Upper lobe of left lung (tissue), 6 donors: Measurements from ENCODE around the gene KDM4B. TPM values are rescaled to one million over a fixed set of nuclear protein-coding genes. Genes with fewer than 3 reads are reported as not detected.

Source experiments
- ATAC-seq, 2 donors: fragments of 200-7000 bp; cut with Tn5 transposase; one replicate each; pipeline ENCODE4 v1.9.1; 2022; ENCODE audit warnings: mild to moderate bottlenecking in 2 of 2, moderate library complexity in 2 of 2; ENCODE audit not compliant: low FRiP score in 2 of 2
- DNase-seq, 2 donors: peaks; one replicate each; pipeline ENCODE4 v3.0.0-alpha.2; 2019 to 2020
- H3K27ac ChIP-seq, 4 donors: fragments of 200-600 bp; sonication (generic); one replicate each; pipeline ENCODE4 v1.5.1; 2016 to 2019
- H3K27me3 ChIP-seq, 4 donors: fragments of 200-600 bp; sonication (generic); one replicate each; pipeline ENCODE4 v1.5.1; 2017 to 2019
- H3K36me3 ChIP-seq, 4 donors: fragments of 200-600 bp; sonication (generic); one replicate each; pipeline ENCODE4 v1.5.1; 2016 to 2019
- H3K4me1 ChIP-seq, 4 donors: fragments of 200-600 bp; sonication (generic); one replicate each; pipeline ENCODE4 v1.5.1; 2018 to 2019
- H3K4me3 ChIP-seq, 4 donors: fragments of 200-600 bp; sonication (generic); one replicate each; pipeline ENCODE4 v1.5.1; 2017 to 2019; ENCODE audit warnings: mild to moderate bottlenecking in 2 of 4, moderate library complexity in 1 of 4
- H3K9me3 ChIP-seq, 4 donors: fragments of 200-600 bp; sonication (generic); one replicate each; pipeline ENCODE4 v1.5.1; 2018 to 2019
- CTCF ChIP-seq, 6 experiments: fragments of 450-650 bp in 4 of 6; fragments of 200-600 bp in 2 of 6; sonication (generic) in 2 of 6; IDR thresholded peaks; one replicate each; pipeline ENCODE4 v1.5.1; 2016 to 2019; ENCODE audit warnings: antibody characterized with exemption in 6 of 6
- EP300 ChIP-seq, 4 donors: sonication (generic); formaldehyde crosslinking; IDR thresholded peaks; one replicate each; pipeline ENCODE4 v1.5.1; 2017; ENCODE audit warnings: antibody characterized with exemption in 4 of 4, control low read depth in 2 of 4
- POLR2A ChIP-seq, 4 donors: fragments of 450-650 bp; IDR thresholded peaks; one replicate each; pipeline ENCODE4 v1.5.1; 2016 to 2017; ENCODE audit warnings: antibody characterized with exemption in 4 of 4, mild to moderate bottlenecking in 2 of 4
- POLR2AphosphoS5 ChIP-seq, 2 donors: sonication (generic); formaldehyde crosslinking; IDR thresholded peaks; one replicate each; pipeline ENCODE4 v1.5.1; 2017; ENCODE audit warnings: antibody characterized with exemption in 2 of 2
- WGBS, 2 donors: methylation state at CpG; one replicate each; pipeline ENCODE4 v1.1.5; 2017 to 2018; 5-methylcytosine and 5-hydroxymethylcytosine counted together
- total RNA-seq, 6 donors: library from RNA; depleted of rRNA in 4 of 6; stranded (reverse); fragments of >200 nt in 4 of 6; gene quantifications; one replicate each; pipeline versions ENCODE4 v1.1.0 to v1.2.1, GENCODE V29; 2016 to 2021
- donor health status: DM: no; HTN: no; CAD: no; lungs with moderate emphysema.
- donor health status: DM: no; HTN: yes; CAD: no; lungs with severe emphysema.

Gene KDM4B
- total RNA-seq, 6 donors from 2014 or later, result 28.1 to 112 (median 38.2) TPM

- peak in 1 of 2 donors; percentile 23 for ATAC-seq
- Histone ChIP-seq H3K27me3 (no peaks in the 10 kb centered on the region), H3K4me3 (no peak overlapping the region), H3K27ac (peak overlapping the region in 2 of 4 donors; percentile 2 to 7), H3K36me3 (peaks cover 0 to 47% (median 32%) of the 10 kb centered on the region in 4 donors), H3K9me3 (no peaks in the 10 kb centered on the region), H3K4me1 (peaks cover 0 to 14% (median 5%) of the 10 kb centered on the region in 4 donors)
- DNase-seq, result peak in 1 of 2 donors; percentile 82
- 70 to 82% methylated on average over 10 to 20 of the region's 22 CpGs for WGBS, 2 donors
- TF ChIP-seq CTCF (IDR thresholded peaks at IDR 0.05), result no peak
- no peak for TF ChIP-seq POLR2AphosphoS5 (IDR thresholded peaks at IDR 0.05)
- no peak for TF ChIP-seq POLR2A (IDR thresholded peaks at IDR 0.05)
- TF ChIP-seq EP300 (IDR thresholded peaks at IDR 0.05), result no peak
These were observed 122.2 kb downstream of the KDM4B start for GRCh38 chr19:5091018-5091683.

GRCh38 chr19:5091684-5092480 is 123.0 kb downstream of the KDM4B start:
- ATAC-seq (peak in 1 of 2 donors; percentile 3), DNase-seq (peak in 1 of 2 donors; percentile 62)
- H3K27ac ChIP-seq, result peak overlapping the region in 1 of 4 donors; percentile 7
- no peak overlapping the region for H3K4me3 ChIP-seq
- H3K27me3 ChIP-seq, result no peaks in the 10 kb centered on the region
- TF ChIP-seq POLR2A (IDR thresholded peaks at IDR 0.05), result no peak
- H3K36me3 ChIP-seq, result peaks cover 0 to 43% (median 27%) of the 10 kb centered on the region in 4 donors
- WGBS, 2 donors, result 81 to 86% methylated on average over 26 to 27 of the region's 28 CpGs
- no peaks in the 10 kb centered on the region for H3K9me3 ChIP-seq
- H3K4me1 ChIP-seq, result peaks cover 0 to 14% (median 5%) of the 10 kb centered on the region in 4 donors

- Histone ChIP-seq H3K27me3 (no peaks in the 10 kb centered on the region), H3K27ac (no peak overlapping the region), H3K36me3 (peaks cover 0 to 42% (median 21%) of the 10 kb centered on the region in 4 donors), H3K9me3 (no peaks in the 10 kb centered on the region), H3K4me3 (no peak overlapping the region), H3K4me1 (peaks cover 0 to 14% (median 5%) of the 10 kb centered on the region in 4 donors)
- no peak for TF ChIP-seq POLR2A (IDR thresholded peaks at IDR 0.05)
- no peak for TF ChIP-seq POLR2AphosphoS5 (IDR thresholded peaks at IDR 0.05)
- TF ChIP-seq CTCF (IDR thresholded peaks at IDR 0.05), result no peak
- TF ChIP-seq EP300 (IDR thresholded peaks at IDR 0.05), result no peak
- ATAC-seq (no peak), DNase-seq (peak in 1 of 2 donors; percentile 48)
- 90 to 91% methylated on average over 6 to 12 of the region's 14 CpGs for WGBS, 2 donors
These were observed 123.5 kb downstream of the KDM4B start for GRCh38 chr19:5092481-5092843.

- 84 to 90% methylated on average over 30 to 31 of the region's 31 CpGs for WGBS, 2 donors
- H3K9me3 ChIP-seq, result peaks cover under 1 to 3% (median 1%) of the 10 kb centered on the region in 4 donors
- H3K4me3 ChIP-seq, result no peak overlapping the region
- H3K36me3 ChIP-seq, result peaks cover 0 to 32% (median 16%) of the 10 kb centered on the region in 4 donors
- DNase-seq, result peak in 1 of 2 donors; percentile 59
- H3K27ac ChIP-seq, result no peak overlapping the region
- no peaks in the 10 kb centered on the region for H3K27me3 ChIP-seq
- TF ChIP-seq POLR2A (IDR thresholded peaks at IDR 0.05) (no peak), POLR2AphosphoS5 (IDR thresholded peaks at IDR 0.05) (no peak), EP300 (IDR thresholded peaks at IDR 0.05) (no peak), CTCF (IDR thresholded peaks at IDR 0.05) (no peak)
- peaks cover 0 to 14% (median 5%) of the 10 kb centered on the region in 4 donors for H3K4me1 ChIP-seq
- ATAC-seq, result no peak
These were observed 124.5 kb downstream of the KDM4B start for GRCh38 chr19:5093297-5093928.
